C4-2B (cell line): ENCODE data around the gene SNED1.

Experiments
- ZFX ChIP-seq: fragments of 450-650 bp; IDR thresholded peaks from 2 replicates; pipeline ENCODE4 v1.6.1; 2017
- TF ChIP-seq, protein P1 (sequence below): fragments of 450-650 bp; conservative IDR thresholded peaks from 2 replicates; pipeline ENCODE4 v1.5.1; 2017; ENCODE audit warnings: mild to moderate bottlenecking

DNA sequence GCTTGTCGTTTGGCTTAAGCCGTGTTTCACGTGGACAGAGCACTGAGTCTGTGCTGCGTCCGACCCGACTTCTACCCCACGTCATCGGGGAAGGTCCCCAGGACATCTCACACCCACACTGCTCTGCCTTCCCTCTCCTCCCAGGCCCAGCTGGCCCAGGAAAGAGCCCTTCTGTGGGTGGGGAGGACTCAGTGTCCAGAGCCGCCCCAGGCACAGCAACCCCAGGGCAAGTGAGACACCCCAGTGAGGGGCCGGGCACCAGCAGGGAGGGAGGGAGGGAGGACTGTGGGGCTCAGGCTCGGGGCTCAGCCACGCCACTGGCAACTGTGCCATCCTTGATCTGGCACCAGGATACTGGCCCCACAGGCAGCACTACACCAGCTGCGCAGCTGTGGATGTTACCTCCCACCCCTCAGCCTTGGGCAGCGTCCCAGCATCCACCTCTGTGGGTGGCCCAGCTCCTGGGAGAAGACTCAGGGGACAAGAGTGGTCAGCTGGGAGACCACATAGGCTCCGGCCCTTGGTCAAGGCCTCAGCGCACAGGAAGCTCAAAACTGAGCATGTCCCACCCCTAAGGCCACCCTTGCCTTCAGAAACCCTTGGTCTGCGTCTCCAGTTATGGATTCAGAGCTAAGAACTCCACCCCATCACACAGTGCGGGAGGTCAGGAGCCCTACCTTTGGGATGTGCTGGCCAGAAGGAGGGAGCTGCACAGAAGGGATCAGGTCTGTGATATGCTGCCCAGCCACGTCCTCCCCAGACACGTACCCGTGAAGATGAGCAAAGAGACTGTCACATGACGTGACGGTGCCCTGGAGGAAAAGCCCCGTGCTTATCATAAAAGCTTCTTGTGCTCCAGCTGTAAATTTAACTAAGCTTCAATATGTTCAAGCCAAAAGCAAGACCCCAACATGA, 139.1 kb downstream of the SNED1 start:
- TF ChIP-seq, protein P1, sequence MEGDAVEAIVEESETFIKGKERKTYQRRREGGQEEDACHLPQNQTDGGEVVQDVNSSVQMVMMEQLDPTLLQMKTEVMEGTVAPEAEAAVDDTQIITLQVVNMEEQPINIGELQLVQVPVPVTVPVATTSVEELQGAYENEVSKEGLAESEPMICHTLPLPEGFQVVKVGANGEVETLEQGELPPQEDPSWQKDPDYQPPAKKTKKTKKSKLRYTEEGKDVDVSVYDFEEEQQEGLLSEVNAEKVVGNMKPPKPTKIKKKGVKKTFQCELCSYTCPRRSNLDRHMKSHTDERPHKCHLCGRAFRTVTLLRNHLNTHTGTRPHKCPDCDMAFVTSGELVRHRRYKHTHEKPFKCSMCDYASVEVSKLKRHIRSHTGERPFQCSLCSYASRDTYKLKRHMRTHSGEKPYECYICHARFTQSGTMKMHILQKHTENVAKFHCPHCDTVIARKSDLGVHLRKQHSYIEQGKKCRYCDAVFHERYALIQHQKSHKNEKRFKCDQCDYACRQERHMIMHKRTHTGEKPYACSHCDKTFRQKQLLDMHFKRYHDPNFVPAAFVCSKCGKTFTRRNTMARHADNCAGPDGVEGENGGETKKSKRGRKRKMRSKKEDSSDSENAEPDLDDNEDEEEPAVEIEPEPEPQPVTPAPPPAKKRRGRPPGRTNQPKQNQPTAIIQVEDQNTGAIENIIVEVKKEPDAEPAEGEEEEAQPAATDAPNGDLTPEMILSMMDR, result no peak
- no peak for TF ChIP-seq ZFX
